Measurements from ENCODE around the gene HLA-B.

The HLA-B gene

GRCh38 chr6:31351401-31352309, 5.3 kb downstream of the HLA-B start:
- DNase-seq = no peak

GRCh38 chr6:31351033-31351380, 6.0 kb downstream of the HLA-B start:
- no peak for DNase-seq

- no peak for DNase-seq
Measured at GRCh38 chr6:31350196-31351032, 6.6 kb downstream of the HLA-B start.

- no peak for DNase-seq
Measured at GRCh38 chr6:31349301-31349700, 7.7 kb downstream of the HLA-B start.

- DNase-seq = no peak
Measured at GRCh38 chr6:31345026-31345730, 11.8 kb downstream of the HLA-B start.

- DNase-seq = no peak
Measured at GRCh38 chr6:31340228-31340627, 16.8 kb downstream of the HLA-B start.

GRCh38 chr6:31339210-31339609, 17.8 kb downstream of the HLA-B start:
- no peak for DNase-seq

GRCh38 chr6:31336896-31337496, 20.0 kb downstream of the HLA-B start:
- DNase-seq = no peak

GRCh38 chr6:31332637-31333602, 24.1 kb downstream of the HLA-B start:
- DNase-seq = no peak

- no peak for DNase-seq
Measured at GRCh38 chr6:31328355-31328960, 28.5 kb downstream of the HLA-B start.

GRCh38 chr6:31321820-31322219, 35.2 kb downstream of the HLA-B start:
- no peak for DNase-seq

- DNase-seq = no peak
Measured at GRCh38 chr6:31321005-31321707, 35.8 kb downstream of the HLA-B start.

GRCh38 chr6:31317036-31317435, 39.9 kb downstream of the HLA-B start:
- no peak for DNase-seq

- DNase-seq = no peak
Measured at GRCh38 chr6:31309641-31310040, 47.3 kb downstream of the HLA-B start.

- DNase-seq = no peak
Measured at GRCh38 chr6:31308845-31309175, 48.2 kb downstream of the HLA-B start.

- DNase-seq = peak; percentile 15
Measured at GRCh38 chr6:31308050-31308844, 48.7 kb downstream of the HLA-B start.

GRCh38 chr6:31307669-31308049, 49.3 kb downstream of the HLA-B start:
- DNase-seq = no peak

- DNase-seq = no peak
Measured at GRCh38 chr6:31305703-31306219, 51.2 kb downstream of the HLA-B start.

- DNase-seq = no peak
Measured at GRCh38 chr6:31304683-31305082, 52.3 kb downstream of the HLA-B start.
